ENCODE results near the gene HMGN5. TPM values are rescaled to one million over a fixed set of nuclear protein-coding genes. Genes with fewer than 3 reads are reported as not detected.

Gene HMGN5
- total and polyA plus RNA-seq, 10 donors, result 3.2 to 9.1 (median 6.3) TPM

GRCh38 chrX:81195712-81196111 lies 6.0 kb downstream of the HMGN5 start:
- Histone ChIP-seq H3K4me3 (no peak overlapping the region), H3K4me1 (peaks cover 0 to 7% (median 0%) of the 10 kb centered on the region in 6 donors), H3K27me3 (replicated peaks in 1 of 7) (no peaks in the 10 kb centered on the region), H3K9me3 (no peaks in the 10 kb centered on the region), H3K36me3 (no peaks in the 10 kb centered on the region), H3K27ac (no peak overlapping the region)
- no peak for DNase-seq
- intact Hi-C loops (cut with DNase I; ENCODE audit: low total_unique reads), result no loop called here
- WGBS, 5 donors, result 7 to 19% (median 13%) methylated on average over 5 of the region's 5 CpGs
- TF ChIP-seq POLR2AphosphoS5 (IDR thresholded peaks at IDR 0.05) (no peak), POLR2A (IDR thresholded peaks at IDR 0.05) (no peak), CTCF (IDR thresholded peaks at IDR 0.05 in 8 of 11, conservative IDR thresholded peaks at IDR 0.05 in 3 of 11) (peak in 10 of 11 experiments; percentile 42 to 73 (median 68))

- WGBS, 5 donors, result 81 to 93% (median 87%) methylated on average over 2 of the region's 2 CpGs
- no peak for TF ChIP-seq POLR2AphosphoS5 (IDR thresholded peaks at IDR 0.05)
- TF ChIP-seq POLR2A (IDR thresholded peaks at IDR 0.05), result no peak
- no peak for TF ChIP-seq CTCF (IDR thresholded peaks at IDR 0.05 in 8 of 11, conservative IDR thresholded peaks at IDR 0.05 in 3 of 11)
These were observed 6.5 kb downstream of the HMGN5 start for GRCh38 chrX:81195259-81195658.

GRCh38 chrX:81174286-81174685 lies 27.4 kb downstream of the HMGN5 start:
- H3K36me3 ChIP-seq, result no peaks in the 10 kb centered on the region
- 38 to 76% (median 66%) methylated on average over 1 of the region's 1 CpG for WGBS, 5 donors
- TF ChIP-seq POLR2AphosphoS5 (IDR thresholded peaks at IDR 0.05), result no peak
- TF ChIP-seq CTCF (IDR thresholded peaks at IDR 0.05 in 8 of 11, conservative IDR thresholded peaks at IDR 0.05 in 3 of 11), result peak in 4 of 11 experiments; percentile 9 to 33 (median 27)
- no peaks in the 10 kb centered on the region for H3K4me1 ChIP-seq
- DNase-seq, result no peak
- H3K27ac ChIP-seq, result no peak overlapping the region
- intact Hi-C loops (cut with DNase I; ENCODE audit: low total_unique reads), result loop anchor here (10.0 kb wide), 1 partner anchor 201 kb away; no protein-coding TSS in a partner anchor
- no peak overlapping the region for H3K4me3 ChIP-seq
- H3K9me3 ChIP-seq, result no peaks in the 10 kb centered on the region
- H3K27me3 ChIP-seq (replicated peaks in 1 of 7), result peaks cover 0 to 7% (median 0%) of the 10 kb centered on the region in 7 donors

More at GRCh38 chrX:81195259-81195658, 6.5 kb downstream of the HMGN5 start:
- intact Hi-C loops (cut with DNase I; ENCODE audit: low total_unique reads), result no loop called here
- Histone ChIP-seq H3K9me3 (no peaks in the 10 kb centered on the region), H3K27me3 (replicated peaks in 1 of 7) (no peaks in the 10 kb centered on the region), H3K4me1 (peaks cover 0 to 5% (median 0%) of the 10 kb centered on the region in 6 donors), H3K27ac (no peak overlapping the region), H3K36me3 (no peaks in the 10 kb centered on the region), H3K4me3 (no peak overlapping the region)
- DNase-seq, result no peak

- Histone ChIP-seq H3K27me3 (replicated peaks in 1 of 7) (peaks cover 0 to 9% (median 0%) of the 10 kb centered on the region in 7 donors), H3K4me1 (no peaks in the 10 kb centered on the region), H3K4me3 (no peak overlapping the region), H3K27ac (no peak overlapping the region), H3K9me3 (no peaks in the 10 kb centered on the region), H3K36me3 (no peaks in the 10 kb centered on the region)
- intact Hi-C loops (cut with DNase I; ENCODE audit: low total_unique reads), result no loop called here
- DNase-seq, result no peak
- TF ChIP-seq POLR2A (IDR thresholded peaks at IDR 0.05) (no peak), POLR2AphosphoS5 (IDR thresholded peaks at IDR 0.05) (no peak), CTCF (IDR thresholded peaks at IDR 0.05 in 8 of 11, conservative IDR thresholded peaks at IDR 0.05 in 3 of 11) (no peak)
- WGBS, 5 donors, result 70 to 98% (median 90%) methylated on average over 3 of the region's 3 CpGs
These were observed 33.3 kb downstream of the HMGN5 start for GRCh38 chrX:81168391-81168790.
